ENCODE data around the gene FRY. TPM values are rescaled to one million over a fixed set of nuclear protein-coding genes. Genes with fewer than 3 reads are reported as not detected.

The FRY gene
- total and polyA plus RNA-seq, 2 donors (not counting 1 experiment from before 2014, with no cell fraction given): 2.3 to 6.3 TPM

DNA sequence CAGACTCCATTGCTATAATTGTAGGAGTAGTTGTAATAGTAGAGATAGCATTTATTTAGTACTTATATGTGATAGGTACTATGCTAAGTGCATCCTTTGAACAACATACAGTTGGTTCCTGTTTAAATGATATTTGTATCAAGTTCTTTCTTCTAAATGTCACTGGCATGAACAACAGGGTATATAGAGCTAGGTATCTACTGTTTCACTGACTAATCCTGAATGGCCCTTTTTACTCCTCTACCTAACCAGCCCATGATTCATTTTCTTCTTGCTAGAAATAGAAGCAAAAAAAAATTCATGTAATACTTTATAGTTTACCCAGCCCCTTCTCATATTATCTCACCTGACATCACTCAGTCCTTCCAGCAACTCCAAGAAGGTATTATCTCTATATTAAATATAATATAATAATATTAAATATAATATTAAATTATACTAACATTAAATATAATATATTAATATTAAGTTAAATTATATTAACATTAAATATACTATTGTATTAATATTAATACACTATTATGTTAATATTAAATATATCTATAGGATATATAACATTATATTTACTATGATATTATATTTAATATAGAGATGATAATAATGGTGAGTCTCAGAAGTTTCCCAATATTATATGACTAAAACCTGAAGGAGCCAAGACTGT is 74.2 kb downstream of the FRY start:
- Histone ChIP-seq H4K20me1 (ENCODE audit: control insufficient read depth, insufficient read depth, low read length, poor library complexity, severe bottlenecking) (no peaks in the 10 kb centered on the region), H2AFZ (ENCODE audit: insufficient read depth, low read depth, low read length, poor library complexity, severe bottlenecking) (no peak overlapping the region), H3K4me1 (ENCODE audit: control insufficient read depth in 2 of 2, insufficient read depth in 2 of 2, low read length in 2 of 2) (no peaks in the 10 kb centered on the region), H3K27me3 (replicated peaks in 1 of 4; ENCODE audit: control extremely low read depth in 1 of 4, control insufficient read depth in 3 of 4, insufficient read depth in 4 of 4, low read length in 3 of 4) (no peaks in the 10 kb centered on the region), H3K27ac (ENCODE audit: low read length in 2 of 2) (no peak overlapping the region), H3K36me3 (replicated peaks in 1 of 2; ENCODE audit: control extremely low read depth in 1 of 2, control insufficient read depth in 1 of 2, extremely low read depth in 1 of 2, insufficient read depth in 2 of 2, low read length in 1 of 2) (no peaks in the 10 kb centered on the region), H3K4me3 (ENCODE audit: control extremely low read depth in 1 of 5, extremely low read depth in 1 of 5, insufficient read depth in 1 of 5, low read depth in 2 of 5, low read length in 4 of 5) (no peak overlapping the region), H3K79me2 (ENCODE audit: control insufficient read depth, insufficient read depth, low read length) (no peaks in the 10 kb centered on the region), H3K9ac (ENCODE audit: low read length) (no peak overlapping the region), H3K4me2 (replicated peaks; ENCODE audit: low read depth, low read length, poor library complexity, severe bottlenecking) (no peak overlapping the region), H3K9me3 (ENCODE audit: control extremely low read depth in 1 of 3, control insufficient read depth in 2 of 3, insufficient read depth in 1 of 3, low read length in 2 of 3) (peaks cover 0 to 1% (median 0%) of the 10 kb centered on the region in 3 donors)
- H3K9me3 Mint-ChIP-seq (ENCODE audit: insufficient read depth): no peaks in the 10 kb centered on the region
- peaks cover under 1% of the 10 kb centered on the region for H3K4me1 Mint-ChIP-seq
- TF ChIP-seq, protein P1, sequence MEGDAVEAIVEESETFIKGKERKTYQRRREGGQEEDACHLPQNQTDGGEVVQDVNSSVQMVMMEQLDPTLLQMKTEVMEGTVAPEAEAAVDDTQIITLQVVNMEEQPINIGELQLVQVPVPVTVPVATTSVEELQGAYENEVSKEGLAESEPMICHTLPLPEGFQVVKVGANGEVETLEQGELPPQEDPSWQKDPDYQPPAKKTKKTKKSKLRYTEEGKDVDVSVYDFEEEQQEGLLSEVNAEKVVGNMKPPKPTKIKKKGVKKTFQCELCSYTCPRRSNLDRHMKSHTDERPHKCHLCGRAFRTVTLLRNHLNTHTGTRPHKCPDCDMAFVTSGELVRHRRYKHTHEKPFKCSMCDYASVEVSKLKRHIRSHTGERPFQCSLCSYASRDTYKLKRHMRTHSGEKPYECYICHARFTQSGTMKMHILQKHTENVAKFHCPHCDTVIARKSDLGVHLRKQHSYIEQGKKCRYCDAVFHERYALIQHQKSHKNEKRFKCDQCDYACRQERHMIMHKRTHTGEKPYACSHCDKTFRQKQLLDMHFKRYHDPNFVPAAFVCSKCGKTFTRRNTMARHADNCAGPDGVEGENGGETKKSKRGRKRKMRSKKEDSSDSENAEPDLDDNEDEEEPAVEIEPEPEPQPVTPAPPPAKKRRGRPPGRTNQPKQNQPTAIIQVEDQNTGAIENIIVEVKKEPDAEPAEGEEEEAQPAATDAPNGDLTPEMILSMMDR (IDR thresholded peaks at IDR 0.05): no peak
- no peak for TF ChIP-seq EZH2 (IDR thresholded peaks at IDR 0.05; ENCODE audit: borderline replicate concordance, insufficient read depth, low read depth, low read length, poor library complexity, severe bottlenecking)
- H3K4me3 Mint-ChIP-seq: no peak overlapping the region
- ATAC-seq (ENCODE audit: low read depth) (no peak), DNase-seq (no peak)
- no peaks in the 10 kb centered on the region for H3K27me3 Mint-ChIP-seq
- intact Hi-C loops (cut with micrococcal nuclease): no loop called here
- H3K27ac Mint-ChIP-seq: no peak overlapping the region
- POLR2A ChIA-PET: no interaction called here
- CTCF ChIA-PET: no interaction called here

DNA sequence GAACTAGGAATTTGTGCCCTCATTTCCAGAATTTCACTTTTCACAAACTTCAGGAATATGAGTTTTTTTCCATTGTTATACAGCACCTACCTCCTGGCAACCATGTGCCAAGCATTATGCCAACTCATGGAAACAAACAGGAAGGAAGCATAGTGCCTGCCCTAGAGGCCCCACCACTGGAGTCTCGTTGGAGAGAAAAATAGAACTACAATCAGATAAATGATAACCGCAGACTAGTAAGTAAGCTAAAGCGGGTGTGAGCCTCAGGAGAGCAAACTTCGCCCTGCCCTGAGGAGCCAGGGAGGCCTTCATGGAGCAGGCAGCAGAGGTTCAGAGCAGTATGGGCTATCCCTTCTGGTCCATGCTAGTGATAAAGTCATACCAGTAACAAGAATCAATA is 75.9 kb downstream of the FRY start:
- CTCF ChIA-PET: no interaction called here
- intact Hi-C loops (cut with micrococcal nuclease): no loop called here
- Histone ChIP-seq H3K9me3 (ENCODE audit: control extremely low read depth in 1 of 3, control insufficient read depth in 2 of 3, insufficient read depth in 1 of 3, low read length in 2 of 3) (peaks cover 0 to 1% (median 0%) of the 10 kb centered on the region in 3 donors), H4K20me1 (ENCODE audit: control insufficient read depth, insufficient read depth, low read length, poor library complexity, severe bottlenecking) (no peaks in the 10 kb centered on the region), H3K79me2 (ENCODE audit: control insufficient read depth, insufficient read depth, low read length) (no peaks in the 10 kb centered on the region), H3K4me3 (ENCODE audit: control extremely low read depth in 1 of 5, extremely low read depth in 1 of 5, insufficient read depth in 1 of 5, low read depth in 2 of 5, low read length in 4 of 5) (no peak overlapping the region), H3K36me3 (replicated peaks in 1 of 2; ENCODE audit: control extremely low read depth in 1 of 2, control insufficient read depth in 1 of 2, extremely low read depth in 1 of 2, insufficient read depth in 2 of 2, low read length in 1 of 2) (peaks cover 0 to 1% of the 10 kb centered on the region in 2 experiments), H3K4me1 (ENCODE audit: control insufficient read depth in 2 of 2, insufficient read depth in 2 of 2, low read length in 2 of 2) (no peaks in the 10 kb centered on the region), H3K27ac (ENCODE audit: low read length in 2 of 2) (no peak overlapping the region), H3K27me3 (replicated peaks in 1 of 4; ENCODE audit: control extremely low read depth in 1 of 4, control insufficient read depth in 3 of 4, insufficient read depth in 4 of 4, low read length in 3 of 4) (no peaks in the 10 kb centered on the region), H3K9ac (ENCODE audit: low read length) (no peak overlapping the region), H3K4me2 (replicated peaks; ENCODE audit: low read depth, low read length, poor library complexity, severe bottlenecking) (no peak overlapping the region), H2AFZ (ENCODE audit: insufficient read depth, low read depth, low read length, poor library complexity, severe bottlenecking) (no peak overlapping the region)
- 32% methylated on average over 2 of the region's 4 CpGs for WGBS (ENCODE audit: insufficient coverage)
- H3K4me3 Mint-ChIP-seq: no peak overlapping the region
- no peak for ATAC-seq (ENCODE audit: low read depth)
- H3K27me3 Mint-ChIP-seq: no peaks in the 10 kb centered on the region
- no peak overlapping the region for H3K27ac Mint-ChIP-seq
- no peak for DNase-seq
- POLR2A ChIA-PET: no interaction called here
- H3K9me3 Mint-ChIP-seq (ENCODE audit: insufficient read depth): no peaks in the 10 kb centered on the region
- H3K4me1 Mint-ChIP-seq: peaks cover 4% of the 10 kb centered on the region
- TF ChIP-seq EZH2 (IDR thresholded peaks at IDR 0.05; ENCODE audit: borderline replicate concordance, insufficient read depth, low read depth, low read length, poor library complexity, severe bottlenecking): no peak
- TF ChIP-seq, protein P1 (IDR thresholded peaks at IDR 0.05): no peak

Data from B cell (primary cell).